NCI-H526 (cell line): ENCODE results near the gene CCDC150.
"Not testable (repeated sequence)": the region's sequence is repeated elsewhere in the genome, so short reads cannot be mapped to it uniquely, and the experiment has no call there.

Experiments used
- DNase-seq, 2 experiments: peaks; one replicate each; lab custom pipeline; 2025; lab: John Stamatoyannopoulos, UW

Gene CCDC150

GRCh38 chr2:196635156-196635555 is 4.4 kb upstream of the CCDC150 start:
- DNase-seq = no peak

- DNase-seq = no peak
Measured at GRCh38 chr2:196638765-196639164, 750 bp upstream of the CCDC150 start.

- DNase-seq = peak in 1 of 2 experiments; percentile 41
Measured at GRCh38 chr2:196640031-196640548, 575 bp downstream of the CCDC150 start.

GRCh38 chr2:196649202-196649601 is 9.7 kb downstream of the CCDC150 start:
- DNase-seq = no peak

GRCh38 chr2:196651387-196652094 is 12.0 kb downstream of the CCDC150 start:
- no peak for DNase-seq

- DNase-seq = no peak
Measured at GRCh38 chr2:196652869-196653268, 13.4 kb downstream of the CCDC150 start.

- no peak for DNase-seq
Measured at GRCh38 chr2:196653843-196654242, 14.3 kb downstream of the CCDC150 start.

GRCh38 chr2:196655761-196656160 is 16.2 kb downstream of the CCDC150 start:
- no peak for DNase-seq

- no peak for DNase-seq
Measured at GRCh38 chr2:196657333-196657732, 17.8 kb downstream of the CCDC150 start.

- DNase-seq = no peak
Measured at GRCh38 chr2:196659844-196660243, 20.3 kb downstream of the CCDC150 start.

GRCh38 chr2:196660244-196660643 is 20.7 kb downstream of the CCDC150 start:
- peak in 1 of 2 experiments; percentile 29 for DNase-seq

- DNase-seq = no peak
Measured at GRCh38 chr2:196670342-196670741, 30.8 kb downstream of the CCDC150 start.

GRCh38 chr2:196675963-196676362 is 36.4 kb downstream of the CCDC150 start:
- DNase-seq = no peak

- no peak for DNase-seq
Measured at GRCh38 chr2:196677404-196677803, 37.9 kb downstream of the CCDC150 start.

GRCh38 chr2:196679368-196679767 is 39.9 kb downstream of the CCDC150 start:
- DNase-seq = no peak

GRCh38 chr2:196681510-196681909 is 42.0 kb downstream of the CCDC150 start:
- no peak for DNase-seq

GRCh38 chr2:196685792-196686191 is 46.3 kb downstream of the CCDC150 start:
- no peak for DNase-seq

GRCh38 chr2:196686737-196687136 is 47.2 kb downstream of the CCDC150 start:
- not testable (repeated sequence) for DNase-seq

- DNase-seq = no peak
Measured at GRCh38 chr2:196696423-196697079, 57.0 kb downstream of the CCDC150 start.

GRCh38 chr2:196697825-196698224 is 58.3 kb downstream of the CCDC150 start:
- no peak for DNase-seq

- no peak for DNase-seq
Measured at GRCh38 chr2:196702641-196703040, 63.1 kb downstream of the CCDC150 start.

GRCh38 chr2:196703695-196704094 is 64.2 kb downstream of the CCDC150 start:
- no peak for DNase-seq

GRCh38 chr2:196710056-196710455 is 70.5 kb downstream of the CCDC150 start:
- DNase-seq = not testable (repeated sequence)
